Activated CD4-positive, CD25-positive, alpha-beta regulatory T cell (primary cell): ENCODE measurements around the gene MSN.

Experiments used
- DNase-seq, 4 experiments: peaks; one replicate each; lab custom pipeline; 2025; lab: John Stamatoyannopoulos, UW

MSN gene

GRCh38 chrX:65674204-65674893 lies 6.9 kb downstream of the MSN start:
- no peak for DNase-seq

GRCh38 chrX:65677954-65678469 lies 10.6 kb downstream of the MSN start:
- no peak for DNase-seq

DNA sequence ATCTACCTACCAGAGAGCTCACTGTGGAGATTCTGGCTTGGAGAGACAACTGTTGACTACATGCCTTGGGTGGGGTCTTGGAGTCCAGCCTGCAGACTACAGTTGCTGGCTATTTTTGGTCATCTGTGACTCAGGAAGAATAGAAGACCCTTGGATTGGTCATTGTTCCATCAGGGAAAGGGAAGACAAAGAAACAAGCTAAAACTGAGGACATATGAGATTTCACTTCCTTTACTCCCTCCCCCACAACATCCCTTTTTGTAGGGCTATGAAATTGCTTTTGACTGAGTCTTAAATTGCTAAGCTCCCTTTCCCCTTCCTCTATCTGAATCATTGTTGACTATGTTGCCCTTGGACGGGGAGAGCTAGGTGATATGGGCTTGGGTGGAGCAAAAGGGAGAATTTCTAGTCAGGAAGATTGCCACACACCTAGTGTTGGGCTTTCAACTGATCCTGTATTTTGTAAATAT lies 11.7 kb downstream of the MSN start:
- no peak for DNase-seq

- no peak for DNase-seq
These were observed 14.4 kb downstream of the MSN start for GRCh38 chrX:65681810-65682209.

DNA sequence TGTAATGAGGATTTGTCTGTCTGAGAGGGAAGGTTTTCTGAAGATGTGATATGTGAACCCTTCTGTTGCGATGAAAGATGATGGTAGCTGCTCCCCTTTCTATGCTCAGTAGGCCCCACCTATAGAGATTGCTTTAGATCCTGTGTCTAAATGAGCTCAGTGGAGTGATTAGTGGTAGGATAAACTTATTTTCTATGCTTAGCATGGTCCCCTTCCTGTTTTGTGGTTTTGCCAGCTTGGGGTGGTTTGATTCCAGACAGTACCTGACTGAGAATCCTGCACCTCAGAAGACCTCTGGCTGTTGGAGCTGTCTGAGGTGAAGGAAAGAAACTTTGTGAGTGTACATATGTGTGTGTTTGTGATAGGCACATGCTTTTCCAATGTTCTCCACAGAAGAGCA lies 17.7 kb downstream of the MSN start:
- no peak for DNase-seq

- DNase-seq, result no peak
These were observed 18.8 kb downstream of the MSN start for GRCh38 chrX:65686236-65686635.

DNA sequence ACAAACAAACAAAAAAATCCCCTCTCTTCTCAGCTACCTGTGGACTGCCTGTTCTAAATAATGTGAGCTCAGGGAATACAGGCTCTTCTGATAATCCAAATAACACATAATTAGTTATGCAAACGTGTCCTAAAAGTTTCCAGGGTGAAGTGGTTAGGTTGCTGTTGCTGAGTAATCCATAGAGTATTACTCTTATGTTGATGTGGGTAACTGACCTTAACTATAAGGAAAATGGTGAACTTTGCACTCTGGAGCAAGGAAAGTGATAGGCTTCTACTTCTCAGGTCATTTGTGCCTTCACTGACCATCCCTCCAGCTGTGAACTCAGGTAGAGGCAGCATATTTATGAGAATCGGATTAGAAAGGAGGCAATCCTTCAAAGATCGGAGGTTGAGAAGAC lies 19.9 kb downstream of the MSN start:
- no peak for DNase-seq

DNA sequence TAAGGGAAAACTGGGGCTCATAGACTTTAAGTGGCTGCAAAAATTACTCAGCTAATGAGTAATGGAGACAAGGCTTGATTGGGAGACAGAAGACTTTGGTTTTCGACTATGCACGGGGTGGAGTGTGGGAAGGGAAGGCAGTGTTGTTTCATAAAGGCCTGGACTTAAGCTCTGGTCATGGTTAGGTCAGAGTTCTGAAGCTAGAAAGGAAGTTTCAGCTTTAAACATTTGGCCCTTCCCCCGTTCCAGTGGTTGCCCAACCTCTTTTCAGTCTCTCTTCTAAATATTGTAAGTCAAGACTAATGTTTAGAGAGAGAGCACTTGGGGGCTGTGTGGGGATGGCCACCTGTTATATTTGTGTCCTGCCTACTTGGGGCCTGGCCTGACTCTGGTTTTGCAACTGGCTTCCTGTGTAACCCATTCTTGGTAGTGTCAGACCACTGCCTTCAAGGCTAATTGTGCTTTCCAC lies 21.0 kb downstream of the MSN start:
- DNase-seq, result no peak

DNA sequence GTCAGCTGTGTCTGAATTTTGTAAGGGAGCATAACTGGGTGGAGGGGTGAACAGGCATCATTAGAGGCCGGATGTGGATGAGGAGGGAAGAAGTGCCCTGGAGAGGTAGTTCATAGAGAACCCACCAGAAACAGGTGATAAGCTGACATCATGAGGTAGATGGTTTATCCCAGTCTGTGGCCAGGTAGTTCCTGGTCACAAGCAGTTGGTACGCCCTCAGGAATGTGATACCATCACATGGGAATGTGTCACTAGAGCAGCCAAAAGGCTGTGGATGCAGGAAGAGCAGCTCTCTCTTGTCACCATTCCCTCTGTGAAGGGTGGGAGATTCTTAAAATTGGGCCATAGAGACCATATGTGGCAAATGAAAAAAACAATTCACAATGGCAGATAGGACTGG lies 21.9 kb downstream of the MSN start:
- DNase-seq, result no peak

DNA sequence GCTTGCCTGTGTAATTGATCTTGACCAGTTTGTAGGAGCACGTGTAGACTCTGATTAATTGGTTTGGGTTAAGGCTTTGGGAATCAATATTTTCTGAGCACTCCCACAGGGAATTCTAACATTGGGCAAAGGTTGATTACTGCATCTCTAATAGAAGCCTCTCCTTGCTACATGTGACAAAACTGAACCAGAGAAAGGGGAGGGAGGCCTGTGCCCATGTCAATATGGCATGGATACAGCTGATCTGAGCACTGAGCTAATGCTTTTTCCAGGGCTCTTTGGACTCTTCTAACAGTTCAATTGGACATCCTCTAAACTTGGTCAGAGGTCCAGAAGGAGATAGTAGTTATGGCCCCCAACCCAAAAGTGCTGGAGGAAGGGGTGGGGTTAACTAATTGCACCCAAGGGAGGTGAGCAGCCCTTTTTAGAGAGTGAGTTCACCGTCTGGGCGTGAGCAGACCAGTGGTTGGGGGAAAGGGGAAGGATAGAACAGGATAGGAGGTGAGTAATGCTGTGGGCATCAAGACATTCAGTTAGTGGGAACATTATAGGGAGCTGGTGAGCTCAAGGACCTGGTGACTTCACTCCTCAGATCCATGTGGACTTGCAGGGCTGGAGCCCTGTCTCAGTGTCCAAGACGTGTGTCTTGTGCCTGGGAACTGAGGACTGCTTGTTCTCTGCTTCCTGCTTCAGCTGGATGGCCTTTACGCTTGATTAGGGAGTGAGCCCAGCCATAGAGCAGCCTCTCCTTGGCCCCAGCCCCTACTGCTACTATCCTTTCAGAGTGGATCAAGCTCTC lies 22.8 kb downstream of the MSN start:
- DNase-seq, result no peak

DNA sequence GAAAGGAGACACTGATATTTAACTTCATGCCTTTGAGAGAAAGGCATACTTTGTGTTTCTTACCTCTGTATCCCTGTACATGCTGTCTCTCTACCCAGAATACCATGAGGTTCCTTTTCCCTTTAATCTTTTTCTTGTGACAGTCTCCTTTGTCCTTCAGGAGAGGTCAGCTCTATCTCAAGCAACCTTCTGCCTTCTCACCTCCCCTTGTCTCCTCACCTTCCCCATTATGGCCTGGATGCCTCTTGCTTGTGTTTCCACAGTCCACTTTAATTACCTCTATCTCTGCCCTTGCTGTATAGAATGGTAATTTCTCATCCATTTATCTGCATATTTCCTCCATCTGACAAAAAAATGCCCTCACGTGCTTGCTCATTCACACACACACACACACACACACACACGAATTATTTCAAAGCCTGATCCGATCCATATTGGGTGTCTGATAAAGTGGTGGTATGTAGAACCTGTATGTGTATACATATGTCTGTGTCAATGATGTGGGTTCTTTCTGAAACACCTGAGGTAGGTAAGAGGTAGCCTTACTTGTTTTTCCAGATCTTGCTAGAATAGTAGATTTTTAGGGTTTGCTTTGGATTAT lies 28.5 kb downstream of the MSN start:
- no peak for DNase-seq

DNA sequence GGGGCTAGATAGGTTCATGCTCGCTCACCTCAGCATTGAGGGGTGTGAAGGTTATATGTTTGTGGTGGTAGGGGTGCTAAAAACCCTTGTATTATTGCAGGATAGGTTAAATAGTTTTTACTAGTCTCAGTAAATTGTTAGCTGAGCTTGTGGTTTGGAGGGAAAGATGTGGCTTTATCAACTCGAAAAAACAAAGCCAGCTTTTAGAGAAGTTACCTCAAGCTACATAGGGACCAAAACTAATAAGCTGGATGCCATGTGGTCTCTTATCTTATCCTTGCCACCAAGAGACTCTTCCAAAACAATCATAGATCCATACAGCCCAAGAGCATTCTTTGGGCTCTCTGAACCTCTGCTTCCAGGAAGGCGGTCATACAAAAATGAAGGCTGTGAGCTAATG lies 29.2 kb downstream of the MSN start:
- DNase-seq, result no peak

DNA sequence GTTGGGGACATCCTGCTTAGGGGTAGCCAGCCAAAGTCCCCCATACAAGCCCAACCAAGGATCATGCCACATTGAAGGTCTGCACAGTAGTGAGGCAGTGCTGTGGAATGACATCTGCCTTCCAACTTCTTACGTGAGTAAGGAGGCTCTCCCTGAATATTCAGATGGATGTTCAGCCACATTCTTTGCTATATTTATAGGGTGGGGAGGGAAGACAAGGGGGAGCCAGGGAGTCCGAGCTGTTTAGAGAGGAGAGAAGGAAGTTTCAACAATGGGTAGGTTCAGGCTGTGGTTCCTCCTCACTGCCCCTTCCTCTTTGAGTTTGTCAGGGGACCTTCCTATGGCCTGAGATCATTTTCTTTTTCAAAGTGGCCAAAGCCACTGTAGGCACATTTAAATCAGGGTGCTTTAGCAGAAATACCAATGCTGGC lies 29.8 kb downstream of the MSN start:
- DNase-seq, result no peak

DNA sequence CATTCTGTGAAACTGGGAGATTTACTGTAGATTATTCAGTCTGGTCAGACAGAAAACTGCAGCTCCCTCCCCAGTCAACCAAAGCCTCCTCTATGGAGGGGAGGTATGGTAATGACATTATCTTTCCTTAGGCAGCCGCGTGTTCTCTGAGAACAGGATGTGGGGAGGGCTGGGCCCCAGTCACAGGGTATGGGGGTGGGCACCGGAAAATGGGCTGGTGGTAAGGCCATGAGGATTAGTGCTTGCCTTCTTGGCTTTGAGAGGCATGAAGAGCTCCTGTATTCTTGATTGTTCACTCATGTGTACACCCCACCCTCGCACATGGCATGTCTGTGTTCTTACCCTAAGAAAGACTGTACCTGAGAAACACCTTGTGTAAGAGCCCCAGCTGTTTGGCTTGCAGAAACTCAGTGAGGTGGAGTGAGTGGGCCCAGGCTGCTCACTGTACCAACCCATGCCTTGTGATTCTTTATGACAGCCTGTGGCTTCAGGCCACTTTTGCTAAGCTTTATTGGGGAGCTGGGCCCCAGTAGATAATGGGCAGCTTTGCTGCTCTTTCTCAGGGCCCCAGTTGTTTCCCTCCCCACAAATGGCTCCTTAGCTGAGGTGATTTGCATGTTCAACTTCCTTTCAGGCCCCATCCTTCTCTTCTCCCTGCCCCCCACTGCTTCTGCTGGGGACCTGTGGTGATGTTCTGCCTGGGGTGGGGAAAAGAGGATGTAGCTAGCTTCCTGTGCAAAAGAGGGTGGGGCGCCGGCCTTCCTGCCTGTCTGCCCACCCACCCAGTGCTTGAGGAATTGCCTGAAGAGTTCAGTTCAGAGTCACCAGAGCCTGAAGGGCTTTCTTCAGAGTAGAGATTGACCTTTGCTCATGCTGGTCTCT lies 30.7 kb downstream of the MSN start:
- peak; percentile 1 to 23 (median 12) for DNase-seq

DNA sequence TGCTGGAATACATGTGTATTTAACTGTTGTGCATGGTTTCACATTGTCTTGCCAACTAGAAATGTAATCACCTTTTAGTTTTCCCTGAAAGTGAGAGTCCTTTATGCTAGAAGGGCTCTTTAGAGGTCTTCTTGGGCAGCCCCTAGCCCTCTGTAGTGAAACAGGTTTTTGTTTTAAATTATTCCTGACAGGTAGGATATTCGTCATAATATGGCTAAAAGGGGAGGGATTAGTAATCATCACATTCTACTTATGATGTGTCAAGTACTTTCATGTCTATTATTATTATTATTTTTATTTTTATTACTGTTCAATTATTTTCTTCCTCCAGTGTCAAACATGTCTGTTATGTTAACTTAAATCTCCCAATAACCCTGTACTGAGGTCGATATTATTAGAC lies 35.5 kb downstream of the MSN start:
- DNase-seq, result no peak

DNA sequence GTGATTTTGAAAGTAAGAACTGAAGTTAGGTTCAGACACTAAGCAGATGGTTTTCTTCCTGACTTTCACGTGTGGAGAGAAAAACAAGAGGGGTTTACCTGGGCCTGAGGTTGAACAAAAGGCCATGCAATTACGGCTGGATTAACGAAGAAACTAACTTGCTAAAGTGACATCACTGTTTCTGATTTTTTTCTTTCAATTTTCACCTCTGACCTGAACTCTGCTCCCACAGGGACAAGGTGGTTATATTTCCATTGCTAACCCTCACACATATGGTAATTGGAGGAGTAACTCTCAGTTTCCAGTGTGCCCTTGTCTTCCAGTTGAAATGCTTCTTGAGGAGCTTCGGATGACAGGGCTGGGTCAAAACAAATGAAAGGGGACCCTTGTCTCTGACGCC lies 38.0 kb downstream of the MSN start:
- DNase-seq, result no peak

DNA sequence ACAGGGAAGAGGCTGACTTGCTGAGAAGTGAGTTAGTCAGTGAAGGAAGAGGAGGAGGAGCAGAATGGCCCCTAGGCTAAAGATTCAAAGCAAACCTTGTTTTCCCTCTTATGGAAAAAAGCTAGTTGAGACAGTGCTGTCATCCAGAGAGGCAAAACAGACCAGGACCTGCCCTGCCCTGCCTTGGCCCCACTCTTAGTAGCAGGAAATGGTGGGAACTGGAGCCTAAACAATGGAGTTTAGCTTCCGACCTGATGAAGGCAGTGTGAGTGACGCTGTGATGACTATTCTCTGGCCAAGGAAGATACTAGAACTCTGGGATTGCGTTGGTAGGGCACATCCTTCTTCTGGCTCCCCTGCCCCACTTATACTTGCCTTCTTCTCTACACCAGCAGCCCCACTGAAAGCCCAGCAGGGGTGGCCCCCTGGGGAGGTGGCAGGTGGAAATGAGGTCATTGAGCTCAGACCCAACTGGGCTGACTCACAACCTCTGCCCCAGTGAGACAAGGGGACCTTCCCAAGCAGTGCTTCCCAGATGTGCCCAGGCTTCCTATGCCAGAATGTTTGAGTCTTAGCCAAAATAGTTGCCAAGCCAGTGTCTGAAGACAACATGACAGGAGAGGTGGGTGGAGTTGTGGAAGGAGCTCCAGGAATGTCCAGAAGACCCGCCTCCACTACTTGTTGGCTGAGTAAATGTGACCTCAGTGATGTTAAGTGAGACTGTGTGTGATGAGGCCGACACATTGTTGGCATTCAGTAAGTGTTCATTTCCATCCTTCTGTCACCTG lies 38.8 kb downstream of the MSN start:
- peak in 2 of 4 experiments; percentile 2 to 5 for DNase-seq

DNA sequence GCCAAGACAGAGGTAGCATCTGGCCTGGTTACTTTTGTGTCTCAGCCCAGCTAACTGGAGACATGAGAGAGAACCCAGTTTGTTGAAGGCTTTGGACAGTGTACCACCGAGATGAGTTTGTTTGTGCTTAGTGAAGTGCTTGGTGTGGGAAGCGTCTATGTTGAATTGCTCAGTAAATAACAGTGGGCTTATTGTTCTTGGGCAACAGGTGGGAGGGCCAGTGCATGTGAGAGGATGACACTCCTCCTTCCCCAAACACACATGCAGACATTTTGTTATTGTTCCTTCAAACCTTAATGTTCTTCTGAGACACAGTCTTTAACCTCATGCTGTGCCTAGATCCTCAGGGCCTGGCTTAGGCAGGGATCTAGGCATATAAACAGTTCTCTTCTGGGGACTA lies 39.7 kb downstream of the MSN start:
- DNase-seq, result no peak

DNA sequence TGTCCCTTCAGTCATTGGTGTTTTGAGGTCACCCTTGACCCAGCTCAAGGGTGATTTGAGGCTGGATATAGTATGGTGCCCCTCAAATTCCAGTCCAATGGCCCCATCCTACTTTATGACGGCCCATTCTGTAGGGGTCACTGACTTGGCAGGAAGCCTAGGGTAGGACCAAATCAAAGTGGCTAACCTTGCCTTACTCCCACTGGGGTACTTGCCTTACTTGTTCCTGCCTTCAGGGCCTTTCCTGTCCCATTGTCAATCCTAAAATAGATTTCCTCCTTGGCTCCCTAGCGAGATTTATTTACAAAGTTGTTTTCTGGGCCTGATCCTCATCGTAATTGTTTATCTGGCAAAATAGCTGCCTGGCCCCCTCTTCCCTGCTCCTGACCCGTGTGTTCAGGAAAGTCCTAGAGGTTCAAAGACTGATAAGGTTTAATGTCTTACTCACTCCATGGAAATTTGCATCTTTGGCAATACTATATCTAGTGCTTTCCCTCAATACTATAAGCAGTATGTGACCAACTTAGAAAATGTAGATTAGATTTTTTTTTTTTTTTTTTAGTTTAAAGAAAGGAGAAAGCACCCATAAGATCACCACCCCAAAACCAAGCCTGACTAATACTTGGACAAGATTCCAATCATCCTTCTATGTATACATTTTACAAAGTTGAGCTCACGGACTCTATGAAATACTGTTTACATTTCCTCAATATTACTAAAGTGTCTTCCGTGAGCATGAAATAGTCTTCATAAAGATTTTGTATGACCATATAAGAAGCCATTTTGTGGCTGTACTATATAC lies 44.8 kb downstream of the MSN start:
- DNase-seq, result no peak

DNA sequence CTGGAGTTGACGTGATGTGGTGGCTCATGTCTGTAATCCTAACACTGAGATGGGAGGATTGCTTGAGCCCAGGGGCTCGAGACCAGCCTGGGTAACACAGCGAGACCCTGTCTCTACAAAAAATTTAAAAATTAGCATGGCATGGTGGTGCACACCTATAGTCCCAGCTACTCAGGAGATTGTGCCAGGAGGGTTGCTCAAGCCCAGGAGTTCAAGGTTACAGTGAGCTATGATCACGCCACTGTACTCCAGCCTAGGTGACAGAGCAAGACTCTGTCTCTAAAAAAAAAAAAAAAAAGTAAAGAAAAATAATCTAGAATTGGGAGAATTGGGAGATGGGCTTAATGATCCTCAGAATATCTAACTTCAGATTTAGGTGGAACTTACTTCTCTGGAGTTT lies 51.1 kb downstream of the MSN start:
- DNase-seq, result no peak
